ENCODE results near the gene ZNF750. TPM values are rescaled to one million over a fixed set of nuclear protein-coding genes. Genes with fewer than 3 reads are reported as not detected.

Gene ZNF750
- total RNA-seq, 4 donors from 2014 or later: 202 to 426 (median 294) TPM

DNA sequence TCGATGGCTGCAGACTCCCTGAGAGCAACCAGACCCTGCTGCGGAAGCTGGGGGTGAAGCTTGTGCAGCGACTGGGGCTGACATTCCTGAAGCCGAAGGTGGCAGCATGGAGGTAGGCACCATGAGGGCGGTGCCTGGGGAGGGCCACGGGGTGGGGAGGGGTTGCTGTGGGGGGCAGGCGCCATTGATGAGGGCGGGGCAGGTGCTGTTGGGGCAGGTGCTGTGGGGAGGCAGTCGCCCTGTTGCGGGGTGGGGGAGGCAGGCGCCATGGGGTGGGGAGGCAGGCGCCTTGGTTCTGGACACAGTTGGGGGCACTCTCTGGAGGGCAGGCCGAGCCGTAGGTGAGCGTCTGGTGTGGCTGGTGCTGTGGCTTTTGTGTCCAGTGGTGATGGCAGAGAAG, 38.9 kb downstream of the ZNF750 start:
- no peak for DNase-seq (ENCODE audit: low spot score in 2 of 2)
- 94 to 99% methylated on average over 15 of the region's 15 CpGs for WGBS, 2 donors
- intact Hi-C loops (cut with DNase I; ENCODE audit: low total_unique reads): no loop called here
- no peak for TF ChIP-seq POLR2A (IDR thresholded peaks at IDR 0.05)
- TF ChIP-seq, protein P1, sequence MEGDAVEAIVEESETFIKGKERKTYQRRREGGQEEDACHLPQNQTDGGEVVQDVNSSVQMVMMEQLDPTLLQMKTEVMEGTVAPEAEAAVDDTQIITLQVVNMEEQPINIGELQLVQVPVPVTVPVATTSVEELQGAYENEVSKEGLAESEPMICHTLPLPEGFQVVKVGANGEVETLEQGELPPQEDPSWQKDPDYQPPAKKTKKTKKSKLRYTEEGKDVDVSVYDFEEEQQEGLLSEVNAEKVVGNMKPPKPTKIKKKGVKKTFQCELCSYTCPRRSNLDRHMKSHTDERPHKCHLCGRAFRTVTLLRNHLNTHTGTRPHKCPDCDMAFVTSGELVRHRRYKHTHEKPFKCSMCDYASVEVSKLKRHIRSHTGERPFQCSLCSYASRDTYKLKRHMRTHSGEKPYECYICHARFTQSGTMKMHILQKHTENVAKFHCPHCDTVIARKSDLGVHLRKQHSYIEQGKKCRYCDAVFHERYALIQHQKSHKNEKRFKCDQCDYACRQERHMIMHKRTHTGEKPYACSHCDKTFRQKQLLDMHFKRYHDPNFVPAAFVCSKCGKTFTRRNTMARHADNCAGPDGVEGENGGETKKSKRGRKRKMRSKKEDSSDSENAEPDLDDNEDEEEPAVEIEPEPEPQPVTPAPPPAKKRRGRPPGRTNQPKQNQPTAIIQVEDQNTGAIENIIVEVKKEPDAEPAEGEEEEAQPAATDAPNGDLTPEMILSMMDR (IDR thresholded peaks at IDR 0.05): no peak
- no peak overlapping the region for H3K4me3 ChIP-seq (ENCODE audit: low read depth, poor library complexity, severe bottlenecking)

DNA sequence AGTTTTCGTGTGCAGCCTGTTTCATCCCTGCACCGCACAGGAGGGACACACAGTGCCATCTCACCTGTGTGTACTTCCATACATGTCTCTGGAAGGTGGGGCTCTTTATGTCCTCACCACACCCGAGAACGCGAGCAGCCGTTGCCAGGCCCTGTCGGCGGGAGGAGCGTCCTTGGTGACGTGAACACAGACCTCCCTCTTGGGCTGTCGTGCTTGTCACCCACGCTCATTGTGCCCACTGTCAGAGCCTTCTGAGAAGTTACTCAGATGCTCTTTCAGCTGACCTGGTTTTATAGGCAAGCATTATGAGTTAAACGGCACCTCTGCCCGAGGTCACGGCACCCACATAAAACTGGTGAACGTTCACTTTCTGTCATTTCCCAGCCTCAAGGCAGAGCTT, 40.2 kb downstream of the ZNF750 start:
- TF ChIP-seq, protein P1 (IDR thresholded peaks at IDR 0.05): no peak
- TF ChIP-seq POLR2A (IDR thresholded peaks at IDR 0.05): no peak
- H3K4me3 ChIP-seq (ENCODE audit: low read depth, poor library complexity, severe bottlenecking): no peak overlapping the region
- 82 to 87% methylated on average over 16 of the region's 16 CpGs for WGBS, 2 donors
- no peak for DNase-seq (ENCODE audit: low spot score in 2 of 2)
- intact Hi-C loops (cut with DNase I; ENCODE audit: low total_unique reads): no loop called here

DNA sequence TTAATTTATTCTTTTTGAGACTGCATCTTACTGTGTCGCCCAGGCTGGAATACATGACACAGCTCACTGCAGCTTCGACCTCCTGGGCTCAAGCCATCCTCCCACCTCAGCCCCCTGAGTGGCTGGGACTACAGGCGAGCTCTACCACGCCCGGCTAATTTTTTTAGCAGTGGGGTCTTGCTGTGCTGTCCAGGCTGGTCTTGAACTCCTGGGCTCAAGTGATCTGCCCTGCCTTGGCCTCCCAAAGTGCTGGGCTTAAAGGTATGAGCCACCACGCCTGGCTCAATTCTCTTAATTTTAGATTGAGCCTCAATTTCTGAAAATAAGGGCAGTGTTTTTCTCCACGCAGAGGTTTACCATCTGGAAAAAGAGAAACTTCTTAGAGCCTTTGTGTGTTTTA, 41.1 kb downstream of the ZNF750 start:
- 99% methylated on average over 7 of the region's 7 CpGs for WGBS, 2 donors
- no peak for TF ChIP-seq POLR2A (IDR thresholded peaks at IDR 0.05)
- TF ChIP-seq, protein P1 (IDR thresholded peaks at IDR 0.05): no peak
- intact Hi-C loops (cut with DNase I; ENCODE audit: low total_unique reads): no loop called here
- no peak overlapping the region for H3K4me3 ChIP-seq (ENCODE audit: low read depth, poor library complexity, severe bottlenecking)
- DNase-seq (ENCODE audit: low spot score in 2 of 2): no peak

DNA sequence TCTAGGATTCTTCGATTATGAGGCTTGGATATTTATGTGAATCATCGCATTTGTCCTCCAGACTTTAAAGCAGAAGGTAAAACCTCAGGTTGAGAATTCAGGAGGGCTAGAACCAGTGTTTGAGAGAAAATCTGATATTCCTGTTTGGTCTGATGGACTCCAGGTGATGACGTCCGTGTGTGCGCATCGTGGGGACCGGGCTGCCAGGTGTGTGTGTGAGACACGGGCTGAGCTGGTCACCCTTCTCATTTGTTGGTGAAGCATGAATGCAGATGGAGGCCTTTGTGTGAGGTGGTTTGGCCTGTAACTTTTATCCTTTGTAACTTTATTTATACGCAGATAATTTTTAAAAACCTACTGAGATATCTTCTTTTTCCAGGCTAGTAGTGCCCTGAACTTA, 42.8 kb downstream of the ZNF750 start:
- DNase-seq (ENCODE audit: low spot score in 2 of 2): no peak
- no peak overlapping the region for H3K4me3 ChIP-seq (ENCODE audit: low read depth, poor library complexity, severe bottlenecking)
- TF ChIP-seq POLR2A (IDR thresholded peaks at IDR 0.05): no peak
- TF ChIP-seq, protein P1 (IDR thresholded peaks at IDR 0.05): no peak
- 95 to 97% methylated on average over 9 of the region's 9 CpGs for WGBS, 2 donors
- intact Hi-C loops (cut with DNase I; ENCODE audit: low total_unique reads): no loop called here

DNA sequence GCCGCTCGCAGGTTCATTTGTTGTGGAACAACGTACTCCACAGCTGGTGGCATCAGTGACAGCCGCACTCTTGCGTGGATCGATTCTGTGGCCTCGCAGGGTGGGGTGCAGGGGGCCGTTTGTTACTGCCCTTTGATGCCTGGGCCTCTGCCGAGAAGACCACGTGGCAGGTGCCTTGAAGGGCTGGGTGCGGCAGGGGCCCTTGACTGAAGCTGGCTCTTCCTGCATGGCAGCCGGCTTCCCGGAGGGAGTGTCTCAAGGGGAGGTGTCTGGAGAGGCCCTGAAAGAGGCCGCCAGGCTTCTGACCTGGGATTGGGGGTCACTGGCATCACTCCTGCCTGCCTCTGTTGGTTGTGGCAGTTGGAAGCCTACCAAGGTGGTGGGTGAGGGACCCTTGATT, 44.2 kb downstream of the ZNF750 start:
- H3K4me3 ChIP-seq (ENCODE audit: low read depth, poor library complexity, severe bottlenecking): no peak overlapping the region
- TF ChIP-seq POLR2A (IDR thresholded peaks at IDR 0.05): no peak
- TF ChIP-seq, protein P1 (IDR thresholded peaks at IDR 0.05): no peak
- WGBS, 2 donors: 83 to 91% methylated on average over 10 to 14 of the region's 14 CpGs
- no peak for DNase-seq (ENCODE audit: low spot score in 2 of 2)
- intact Hi-C loops (cut with DNase I; ENCODE audit: low total_unique reads): no loop called here

DNA sequence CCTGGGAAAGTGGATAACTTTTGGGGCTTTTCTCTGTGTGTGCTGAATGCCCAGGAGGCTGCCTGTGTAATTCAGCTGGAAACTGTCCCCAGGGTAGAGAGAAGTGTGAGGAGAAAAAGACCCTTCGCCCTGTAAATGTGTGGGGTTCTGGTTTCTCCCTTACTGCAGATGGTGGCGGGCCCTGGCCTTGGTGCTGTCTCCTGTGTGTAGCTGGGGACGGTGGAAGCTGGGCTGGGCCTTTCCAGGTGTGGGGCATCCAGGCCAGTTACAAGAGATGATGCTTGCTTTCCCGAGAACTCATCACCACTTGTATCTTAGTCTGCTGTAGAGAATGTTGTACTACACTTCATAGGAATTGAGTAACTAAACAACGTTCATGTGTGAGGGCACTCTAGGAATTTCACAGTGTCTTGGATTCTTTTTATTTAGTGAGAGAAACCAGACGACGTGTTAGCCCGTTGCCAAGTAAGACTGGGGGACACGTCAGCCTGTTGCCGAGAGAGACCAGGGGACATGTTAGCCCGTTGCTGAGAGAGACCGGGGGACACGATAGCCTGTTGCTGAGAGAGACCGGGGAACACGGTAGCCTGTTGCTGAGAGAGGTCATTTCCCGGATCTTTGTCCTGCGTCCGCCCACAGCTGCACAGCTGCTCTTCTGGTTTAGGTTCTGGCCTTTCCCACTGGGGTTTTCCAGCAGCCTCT, 44.9 kb downstream of the ZNF750 start:
- 78 to 92% methylated on average over 18 of the region's 18 CpGs for WGBS, 2 donors
- intact Hi-C loops (cut with DNase I; ENCODE audit: low total_unique reads): no loop called here
- TF ChIP-seq, protein P1 (IDR thresholded peaks at IDR 0.05): no peak
- TF ChIP-seq POLR2A (IDR thresholded peaks at IDR 0.05): no peak
- no peak overlapping the region for H3K4me3 ChIP-seq (ENCODE audit: low read depth, poor library complexity, severe bottlenecking)
- no peak for DNase-seq (ENCODE audit: low spot score in 2 of 2)

Measured in lower leg skin (tissue), 4 donors.